Spleen (tissue), 7 donors: ENCODE results near the gene STAT6.

ENCODE experiments used
- CTCF ChIP-seq, 11 experiments: fragments of 200-600 bp in 7 of 11; fragments of 450-650 bp in 4 of 11; sonication (generic) in 4 of 11; IDR thresholded peaks in 8 of 11; conservative IDR thresholded peaks in 3 of 11; 1 replicate in 7 of 11; 2 replicates in 4 of 11; pipeline versions ENCODE4 v1.4.0 to v1.8.0; 2016 to 2021; ENCODE audit warnings: antibody characterized with exemption in 11 of 11, inconsistent platforms in 4 of 11, mild to moderate bottlenecking in 1 of 11
- POLR2A ChIP-seq, 3 donors: fragments of 450-650 bp; IDR thresholded peaks; one replicate each; pipeline ENCODE4 v1.5.1; 2017; ENCODE audit warnings: antibody characterized with exemption in 3 of 3, mild to moderate bottlenecking in 1 of 3
- POLR2AphosphoS5 ChIP-seq, 3 donors: sonication (generic); formaldehyde crosslinking; IDR thresholded peaks; one replicate each; pipeline ENCODE4 v1.5.1; 2017; ENCODE audit warnings: antibody characterized with exemption in 3 of 3
- donor health status: DM: no; HTN: no; CAD: no; lungs with moderate emphysema.
- donor health status: DM: no; HTN: no; CAD: no.
- donor health status: DM: no; HTN: no; CAD: no.

DNA sequence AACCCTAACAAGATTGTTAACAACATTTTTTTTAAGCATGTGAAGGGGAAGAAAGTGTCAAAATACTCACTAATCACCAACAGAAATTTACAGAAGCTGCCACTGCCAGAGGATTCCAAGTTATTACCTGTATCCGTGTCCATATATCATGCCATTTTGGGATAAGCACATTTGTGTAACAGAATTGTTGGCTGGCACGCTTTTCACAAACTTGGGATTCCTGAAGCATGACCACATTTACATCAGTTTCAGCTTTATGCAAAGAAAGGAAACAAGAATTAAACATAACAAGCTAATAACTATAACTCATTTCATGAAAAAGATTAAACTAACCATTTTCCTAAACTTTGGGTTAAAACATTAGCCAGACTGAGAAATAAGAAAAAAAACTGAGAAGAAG is 38.5 kb downstream of the STAT6 start:
- TF ChIP-seq POLR2AphosphoS5 (IDR thresholded peaks at IDR 0.05) (no peak), CTCF (IDR thresholded peaks at IDR 0.05 in 8 of 11, conservative IDR thresholded peaks at IDR 0.05 in 3 of 11) (no peak), POLR2A (IDR thresholded peaks at IDR 0.05) (no peak)
